T-helper 1 cell treated with Interleukin-12 subunit alpha and Interleukin-12 subunit beta and Interleukin-4 antibody, amounts not matched to agents 30 ng/mL and 1 ng/mL, for 36 hours (primary cell): ENCODE results near the gene HNRNPM. TPM values are rescaled to one million over a fixed set of nuclear protein-coding genes. Genes with fewer than 3 reads are reported as not detected.
"Not testable (repeated sequence)": the region's sequence is repeated elsewhere in the genome, so short reads cannot be mapped to it uniquely, and the experiment has no call there.

Experiments
- intact Hi-C: fragments of 100-400 bp; cut with micrococcal nuclease; formaldehyde crosslinking; loops from one replicate; pipeline ENCODE4 v1.15.1; 2024
- total RNA-seq: library from RNA; stranded (reverse); gene quantifications from 2 replicates; pipeline ENCODE4 v1.2.3, GENCODE V29; 2022

HNRNPM gene
- total RNA-seq, 1 donor from 2014 or later: 289 TPM

DNA sequence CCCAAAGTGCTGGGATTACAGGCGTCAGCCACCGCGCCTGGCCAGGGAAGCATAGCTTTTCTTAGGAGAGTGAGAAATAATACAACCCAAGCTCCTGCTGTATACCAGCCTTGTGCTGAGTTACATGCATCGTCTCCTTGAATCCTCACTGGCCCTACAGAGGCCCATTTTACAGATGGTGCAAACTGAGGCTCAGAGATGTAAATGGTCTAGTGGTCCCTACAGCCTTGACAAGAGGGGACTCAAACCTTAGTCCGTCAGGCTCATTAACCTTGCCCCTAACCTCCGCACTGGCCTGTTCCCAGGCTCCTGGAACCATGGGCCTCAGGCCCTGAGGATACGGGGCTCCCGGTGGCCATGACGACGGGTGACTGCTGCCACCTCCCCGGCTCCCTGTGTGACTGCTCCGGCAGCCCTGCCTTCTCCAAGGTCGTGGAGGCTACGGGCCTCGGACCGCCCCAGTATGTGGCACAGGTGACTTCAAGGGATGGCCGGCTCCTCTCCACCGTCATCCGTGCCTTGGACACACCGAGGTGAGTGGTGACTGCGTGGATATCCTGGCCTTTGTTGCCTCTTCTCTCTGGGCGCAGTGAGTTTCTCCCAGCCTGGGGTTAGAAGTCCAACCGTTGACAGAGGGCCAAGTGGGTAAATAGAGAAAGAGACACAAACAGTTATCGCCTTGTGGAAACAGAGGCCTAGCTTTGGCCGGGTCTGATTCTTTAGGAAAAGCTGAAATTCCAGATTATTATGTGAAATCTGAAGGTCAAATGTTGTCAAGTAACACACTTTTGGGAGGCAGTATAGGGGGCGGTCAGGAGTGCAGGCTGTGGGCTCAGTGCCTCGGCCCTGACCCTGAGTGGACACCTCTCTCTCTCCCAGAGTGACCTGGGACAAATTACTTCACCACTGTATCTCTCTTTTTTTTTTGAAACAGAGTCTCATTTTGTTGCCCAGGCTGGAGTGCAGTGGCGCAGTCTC, 23.0 kb upstream of the HNRNPM start:
- intact Hi-C loops: no loop called here

GRCh38 chr19:8423817-8424223, 21.0 kb upstream of the HNRNPM start:
- intact Hi-C loops: no loop called here

DNA sequence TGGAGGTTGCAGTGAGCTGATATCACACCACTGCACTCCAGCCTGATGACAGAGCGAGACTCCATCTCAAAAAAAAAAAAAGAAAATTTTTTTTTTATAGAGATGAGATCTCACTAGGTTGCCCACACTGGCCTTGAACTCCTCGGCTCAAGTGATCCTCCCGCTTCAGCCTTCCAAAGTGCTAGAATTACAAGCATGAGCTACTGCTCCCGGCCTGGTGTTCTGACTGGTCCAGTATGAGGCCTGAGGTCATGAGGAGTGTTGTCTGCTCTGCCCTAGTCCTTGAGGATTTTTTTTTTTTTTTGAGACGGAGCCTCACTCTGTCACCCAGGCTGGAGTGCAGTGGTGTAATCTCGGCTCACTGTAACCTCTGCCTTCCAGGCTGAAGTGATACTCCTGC, 19.4 kb upstream of the HNRNPM start:
- intact Hi-C loops: not testable (repeated sequence)

DNA sequence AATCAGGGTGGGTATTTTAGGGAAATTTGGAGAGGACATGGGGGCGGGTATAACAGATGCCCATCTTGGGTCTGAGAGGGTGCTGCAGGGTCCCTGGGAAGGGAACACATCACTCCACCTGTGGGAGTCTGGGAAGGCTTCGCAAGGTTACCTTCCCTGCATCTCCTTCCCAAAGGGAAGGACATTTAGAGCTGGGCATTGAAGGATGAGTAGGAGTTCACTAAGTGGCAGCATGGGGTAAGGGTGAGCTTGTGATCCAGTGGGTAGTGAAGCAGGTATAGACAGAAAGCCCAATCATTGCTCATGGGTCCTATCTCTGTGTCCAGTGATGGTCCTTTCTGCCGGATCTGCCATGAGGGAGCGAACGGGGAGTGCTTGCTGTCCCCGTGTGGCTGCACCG, 18.5 kb upstream of the HNRNPM start:
- intact Hi-C loops: no loop called here

- intact Hi-C loops: no loop called here
Observed at GRCh38 chr19:8429044-8429443, 15.7 kb upstream of the HNRNPM start.

GRCh38 chr19:8429826-8430225, 14.9 kb upstream of the HNRNPM start:
- intact Hi-C loops: no loop called here

- intact Hi-C loops: no loop called here
Observed at GRCh38 chr19:8430650-8431049, 14.1 kb upstream of the HNRNPM start.

DNA sequence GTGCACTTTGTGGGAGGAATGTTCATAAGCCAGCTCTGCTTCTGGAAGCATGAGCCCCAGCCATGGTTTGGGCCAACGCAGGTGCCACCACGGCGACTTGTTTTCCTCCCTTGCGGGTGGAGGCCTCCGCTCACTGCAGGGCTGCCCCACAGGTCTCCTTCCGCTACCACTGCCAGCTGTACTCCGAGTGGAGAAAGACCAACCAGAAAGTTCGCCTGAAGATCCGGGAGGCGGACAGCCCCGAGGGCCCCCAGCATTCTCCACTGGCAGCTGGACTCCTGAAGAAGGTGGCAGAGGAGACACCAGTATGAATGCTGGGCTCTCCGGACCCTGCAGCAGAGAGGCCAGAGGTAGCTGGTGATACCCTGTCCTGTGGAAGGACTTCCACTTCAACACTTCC, 6.5 kb upstream of the HNRNPM start:
- intact Hi-C loops: no loop called here

GRCh38 chr19:8441725-8442544, 2.8 kb upstream of the HNRNPM start:
- intact Hi-C loops: no loop called here

- intact Hi-C loops: loop anchor here (1.0 kb wide), 4 partner anchors 31 to 123 kb away; partner anchors contain the start of genes MARCHF2, NDUFA7, RAB11B and RPS28
Observed at GRCh38 chr19:8444140-8444676, 567 bp upstream of the HNRNPM start.

- intact Hi-C loops: loop anchor here (2.0 kb wide), 1 partner anchor 91 kb away; no protein-coding TSS in a partner anchor
Observed at GRCh38 chr19:8445488-8446001, 770 bp downstream of the HNRNPM start.

DNA sequence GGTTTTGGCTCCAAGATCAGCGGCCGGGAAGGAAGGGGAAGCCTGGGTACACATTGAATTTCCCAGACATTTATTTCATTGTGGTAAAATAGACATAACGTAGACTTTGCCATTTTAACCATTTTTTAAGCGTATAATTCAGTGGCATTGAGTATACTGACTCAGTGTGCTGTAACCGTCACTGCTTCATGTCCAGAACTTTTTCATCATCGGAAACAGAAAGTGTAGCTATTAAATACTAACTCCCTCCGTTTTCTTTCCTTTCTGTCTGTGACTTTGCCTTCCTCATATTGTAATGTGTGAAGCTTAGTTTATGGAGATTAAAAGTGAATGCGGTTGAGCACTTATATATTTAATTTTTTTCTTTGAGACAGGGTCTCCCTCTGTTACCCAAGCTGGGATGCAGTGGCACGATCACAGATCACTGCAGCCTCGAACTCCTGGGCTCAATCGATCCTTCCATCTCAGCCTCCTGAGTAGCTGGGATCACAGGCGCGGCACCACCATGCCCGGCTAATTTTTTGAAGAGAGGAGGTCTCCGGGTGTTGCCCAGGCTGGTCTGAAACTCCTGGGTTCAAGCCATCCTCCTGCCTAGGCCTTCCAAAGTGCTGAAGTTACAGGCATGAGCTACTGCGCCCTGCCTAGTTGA, 1.4 kb downstream of the HNRNPM start:
- intact Hi-C loops: loop anchor here (2.0 kb wide), 1 partner anchor 91 kb away; no protein-coding TSS in a partner anchor

GRCh38 chr19:8449830-8450229, 5.1 kb downstream of the HNRNPM start:
- intact Hi-C loops: no loop called here

DNA sequence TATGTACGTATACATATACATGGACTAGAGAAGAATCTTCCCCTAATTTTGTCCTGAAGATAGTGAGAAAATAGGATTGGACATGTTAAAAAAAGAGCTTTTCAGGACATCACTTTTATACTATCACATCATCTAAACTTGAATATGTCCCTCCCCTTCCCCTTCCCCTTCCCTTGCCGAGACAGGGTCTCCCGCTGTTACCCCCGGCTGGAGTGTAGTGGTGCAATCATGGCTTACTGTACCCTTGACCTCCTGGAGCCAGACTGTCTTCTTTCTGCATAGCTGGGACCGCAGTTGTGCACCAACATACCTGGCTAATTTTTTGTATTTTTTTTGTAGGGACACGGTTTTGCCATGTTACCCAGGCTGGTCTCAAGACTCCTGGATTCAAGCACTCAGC, 6.6 kb downstream of the HNRNPM start:
- intact Hi-C loops: no loop called here

DNA sequence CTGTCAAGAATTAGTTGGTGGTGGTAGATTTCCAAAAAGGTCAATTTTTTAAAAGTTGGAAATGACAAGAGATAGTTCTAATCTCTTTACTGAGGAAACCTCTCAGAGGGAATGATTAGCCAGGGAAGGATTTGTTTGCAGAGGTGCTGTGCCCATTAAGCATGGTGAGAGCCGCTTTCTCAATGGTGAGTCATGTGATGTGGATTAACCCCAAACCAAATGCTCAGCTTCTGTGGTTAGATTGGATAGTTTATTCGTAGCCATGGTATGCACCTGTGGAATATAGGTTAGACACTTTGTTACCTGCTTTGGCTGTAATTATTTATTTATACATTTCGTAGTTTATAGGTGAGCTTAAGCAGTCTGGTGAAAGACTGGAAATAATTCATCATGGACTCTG, 7.1 kb downstream of the HNRNPM start:
- intact Hi-C loops: no loop called here

GRCh38 chr19:8452446-8453123, 7.8 kb downstream of the HNRNPM start:
- intact Hi-C loops: no loop called here

GRCh38 chr19:8453616-8454015, 8.8 kb downstream of the HNRNPM start:
- intact Hi-C loops: no loop called here

GRCh38 chr19:8454218-8454617, 9.4 kb downstream of the HNRNPM start:
- intact Hi-C loops: no loop called here

DNA sequence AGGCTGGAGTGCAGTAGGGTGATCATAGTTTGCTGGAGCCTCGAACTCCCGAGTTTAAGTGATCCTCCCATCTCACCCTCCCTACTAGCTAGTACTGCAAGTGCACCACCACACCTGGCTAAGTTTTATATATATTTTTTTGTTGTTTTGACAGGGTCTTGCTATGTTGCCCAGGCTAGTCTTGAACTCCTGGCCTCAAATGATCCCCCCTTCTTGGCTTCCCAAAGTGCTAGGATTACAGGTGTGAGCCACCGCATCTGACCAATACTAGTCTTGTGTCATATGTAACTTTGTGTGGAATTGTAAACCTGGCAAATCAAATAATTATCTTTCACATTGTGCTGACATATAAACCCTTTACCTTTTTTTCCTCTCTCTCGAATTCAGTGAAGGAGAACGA, 10.2 kb downstream of the HNRNPM start:
- intact Hi-C loops: no loop called here

DNA sequence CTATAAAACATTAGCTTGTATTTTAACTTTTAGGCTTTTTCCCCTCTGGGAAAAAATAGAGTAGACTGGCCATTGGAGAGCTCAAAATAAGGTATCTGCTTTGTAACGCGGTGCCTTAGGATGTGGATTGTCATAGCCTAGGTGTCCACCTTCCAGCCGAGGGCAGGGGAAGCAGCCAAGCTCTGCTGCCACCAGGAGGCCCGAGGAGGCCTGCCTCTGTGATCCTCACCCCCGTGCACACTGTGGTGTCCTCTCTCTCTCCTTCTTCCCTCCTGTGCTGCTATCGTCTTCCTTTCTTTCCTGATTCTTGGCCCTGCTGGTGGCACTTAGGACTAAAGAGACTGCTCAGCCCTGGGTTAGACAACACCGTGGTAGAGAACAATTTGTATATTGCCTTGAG, 11.3 kb downstream of the HNRNPM start:
- intact Hi-C loops: no loop called here
